ENCODE data around the gene AQR.

- TF ChIP-seq GATA3 (IDR thresholded peaks at IDR 0.05; ENCODE audit: low read depth, low read length), result no peak
- TF ChIP-seq GATA2 (IDR thresholded peaks at IDR 0.05; ENCODE audit: low read depth, low read length), result no peak
Observed at GRCh38 chr15:34933432-34933975, 36.0 kb downstream of the AQR start.

Data from SH-SY5Y (cell line).